ENCODE measurements around the gene SF3B3.
A peak's percentile ranks its signal among the peaks of the same experiment; 100 is the strongest.
"Not testable (repeated sequence)": the region's sequence is repeated elsewhere in the genome, so short reads cannot be mapped to it uniquely, and the experiment has no call there.

SF3B3 gene

DNA sequence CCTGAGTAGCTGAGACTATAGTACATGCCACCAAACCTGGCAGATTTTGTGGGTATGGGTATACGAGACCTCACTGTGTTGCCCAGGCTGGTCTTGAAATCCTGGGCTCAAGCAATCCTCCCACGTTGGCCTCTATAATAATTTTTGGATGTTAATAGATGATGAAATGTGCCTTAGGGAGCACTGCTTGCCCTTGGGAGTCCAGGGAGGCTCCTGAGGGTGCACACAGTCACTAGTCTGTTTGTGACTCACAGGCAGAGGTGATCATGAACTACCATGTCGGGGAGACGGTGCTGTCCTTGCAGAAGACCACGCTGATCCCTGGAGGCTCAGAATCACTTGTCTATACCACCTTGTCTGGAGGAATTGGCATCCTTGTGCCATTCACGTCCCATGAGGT is 46.1 kb downstream of the SF3B3 start:
- DNase-seq, result no peak

DNA sequence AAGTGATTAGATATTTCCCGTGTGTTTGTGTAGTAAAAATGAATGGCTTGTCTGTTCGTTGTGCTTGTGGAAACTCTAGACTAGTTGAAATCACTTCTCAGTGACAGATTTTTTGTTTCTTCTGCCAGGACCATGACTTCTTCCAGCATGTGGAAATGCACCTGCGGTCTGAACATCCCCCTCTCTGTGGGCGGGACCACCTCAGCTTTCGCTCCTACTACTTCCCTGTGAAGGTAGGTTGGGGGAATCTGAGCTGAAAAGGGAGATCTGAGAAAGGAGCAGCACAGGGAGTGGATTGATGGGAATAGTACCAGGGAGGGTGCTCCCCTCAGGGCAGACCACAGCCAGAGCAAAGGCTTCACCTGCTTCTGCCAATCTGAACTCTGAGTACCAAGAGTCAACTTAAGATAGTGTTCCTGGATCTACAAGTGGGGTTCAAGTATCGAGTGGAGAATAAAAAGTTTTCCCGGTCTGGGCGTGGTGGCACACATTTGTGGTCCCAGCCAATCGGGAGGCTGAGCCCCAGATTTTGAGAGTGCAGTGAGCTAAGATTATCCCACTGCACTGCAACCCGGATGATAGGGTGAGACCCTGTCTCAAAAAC is 47.5 kb downstream of the SF3B3 start:
- DNase-seq, result no peak

DNA sequence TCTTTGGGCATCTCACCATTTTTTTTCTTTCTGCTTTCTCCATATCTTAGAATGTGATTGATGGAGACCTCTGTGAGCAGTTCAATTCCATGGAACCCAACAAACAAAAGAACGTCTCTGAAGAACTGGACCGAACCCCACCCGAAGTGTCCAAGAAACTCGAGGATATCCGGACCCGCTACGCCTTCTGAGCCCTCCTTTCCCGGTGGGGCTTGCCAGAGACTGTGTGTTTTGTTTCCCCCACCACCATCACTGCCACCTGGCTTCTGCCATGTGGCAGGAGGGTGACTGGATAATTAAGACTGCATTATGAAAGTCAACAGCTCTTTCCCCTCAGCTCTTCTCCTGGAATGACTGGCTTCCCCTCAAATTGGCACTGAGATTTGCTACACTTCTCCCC is 48.0 kb downstream of the SF3B3 start:
- no peak for DNase-seq

DNA sequence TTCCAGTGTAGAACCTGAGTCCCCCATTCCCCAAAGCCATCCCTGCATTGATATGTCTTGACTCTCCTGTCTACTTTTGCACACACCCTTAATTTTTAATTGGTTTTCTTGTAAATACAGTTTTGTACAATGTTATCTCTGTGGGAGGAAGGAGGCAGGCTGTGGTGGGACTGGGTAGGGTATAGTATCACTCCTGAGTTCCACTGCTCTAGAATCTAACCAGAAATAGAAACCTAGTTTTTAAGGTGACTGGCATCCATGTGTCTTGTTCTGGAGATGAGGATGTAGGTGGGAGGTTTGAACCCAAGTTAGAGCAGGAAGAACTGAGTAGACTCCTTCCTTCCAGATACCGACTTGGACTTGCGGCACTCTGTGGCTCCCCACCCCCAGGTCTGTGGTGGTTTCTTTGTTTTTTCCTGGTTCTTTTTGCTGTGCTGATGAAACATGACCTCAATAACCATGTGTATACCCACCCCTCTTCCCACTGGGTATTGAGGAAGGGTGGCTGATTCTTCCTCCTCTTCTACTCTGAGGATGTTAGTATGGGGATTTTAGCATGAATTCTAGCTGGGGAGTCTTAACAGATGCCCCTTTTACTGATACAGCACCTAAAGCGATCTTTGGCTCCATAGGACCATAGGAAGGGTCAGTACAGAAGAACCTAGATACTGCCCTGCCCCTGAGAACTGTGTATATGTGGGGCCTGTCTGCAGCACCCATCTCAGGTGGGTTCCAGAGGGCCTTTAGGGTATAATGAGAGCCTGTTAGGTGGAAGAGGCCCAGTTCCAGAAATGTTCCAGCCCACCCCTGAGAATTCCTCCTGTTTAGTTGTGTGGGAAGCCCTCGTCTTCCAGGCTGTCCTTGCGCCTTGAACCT is 48.7 kb downstream of the SF3B3 start:
- no peak for DNase-seq

DNA sequence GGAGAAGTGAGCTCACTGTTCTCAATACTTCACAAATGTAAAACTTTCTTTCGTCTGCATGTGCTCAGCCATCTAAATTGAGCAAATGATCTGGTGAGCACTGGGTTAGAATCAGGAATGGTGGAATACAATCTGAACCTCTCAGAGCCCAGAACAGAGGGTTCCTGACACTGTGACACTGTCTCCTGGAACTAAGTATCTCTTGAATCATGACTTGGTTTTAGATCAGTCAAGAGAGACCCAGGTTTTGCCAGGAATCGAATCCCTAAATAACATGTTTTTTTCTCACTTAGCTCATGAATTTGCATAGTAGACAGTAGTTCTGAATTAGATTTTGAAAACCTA is 49.3 kb downstream of the SF3B3 start:
- no peak for DNase-seq

DNA sequence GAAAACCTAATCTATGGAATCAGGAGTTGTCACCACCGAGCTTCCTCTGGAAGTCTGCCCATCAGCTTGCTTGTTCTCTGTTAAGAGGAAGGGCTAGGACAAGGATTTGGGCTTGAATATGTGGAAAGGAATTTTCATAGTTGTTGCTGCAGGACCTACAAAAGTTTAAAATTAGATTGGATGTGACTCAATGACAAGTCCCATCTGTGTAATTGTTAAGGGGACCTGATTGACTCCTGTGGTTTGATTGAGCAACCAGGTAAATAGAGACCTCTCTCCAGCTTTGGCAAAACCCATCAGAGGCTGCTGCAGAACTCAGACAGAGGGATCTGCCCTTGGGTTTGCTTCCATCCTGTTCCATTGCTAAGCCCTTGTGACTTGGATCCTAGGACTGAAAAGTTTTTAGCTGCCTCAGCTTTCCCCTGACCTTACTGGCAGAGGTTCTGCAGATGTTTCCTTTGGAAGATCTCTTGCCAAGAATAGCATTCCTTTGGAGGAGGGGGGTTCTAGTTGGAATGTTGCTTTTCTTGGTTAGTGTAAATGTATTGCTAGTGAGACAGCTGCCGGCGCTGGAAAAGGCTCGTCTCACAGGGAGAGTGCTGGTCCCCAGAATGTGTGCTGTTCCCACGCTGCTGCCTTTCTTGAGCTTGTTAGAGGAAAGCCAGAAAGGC is 50.0 kb downstream of the SF3B3 start:
- peak; percentile 68 for DNase-seq

DNA sequence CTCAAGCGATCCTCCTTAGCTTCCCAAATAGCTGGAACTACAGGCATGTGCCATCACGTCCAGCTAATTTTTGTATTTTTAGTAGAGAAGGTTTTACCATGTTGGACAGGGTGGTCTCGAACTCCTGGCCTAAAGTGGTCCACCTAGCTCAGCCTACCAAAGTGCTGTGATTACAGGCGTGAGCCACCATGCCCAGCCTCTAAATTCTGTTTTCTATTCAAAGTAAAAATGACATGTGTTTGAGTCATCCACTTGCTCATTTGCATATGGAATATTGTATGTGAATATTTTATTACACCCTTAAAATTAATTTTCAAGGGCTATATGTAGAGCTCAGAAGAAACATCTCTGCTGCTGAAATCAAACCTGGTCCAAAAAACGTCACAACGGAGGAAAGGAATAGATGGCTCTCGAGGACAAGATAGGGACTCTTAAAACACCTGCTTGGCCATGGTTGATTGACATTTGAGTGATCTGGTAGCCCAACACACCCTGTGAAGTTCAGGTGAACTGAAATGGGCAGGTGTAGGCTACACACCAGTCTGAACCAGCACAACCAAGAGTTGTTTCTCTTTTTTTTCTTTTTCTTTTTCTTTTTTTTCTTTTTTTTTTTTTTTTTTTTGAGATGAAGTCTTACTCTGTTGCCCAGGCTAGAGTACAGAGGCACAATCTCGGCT is 51.1 kb downstream of the SF3B3 start:
- DNase-seq, result no peak

DNA sequence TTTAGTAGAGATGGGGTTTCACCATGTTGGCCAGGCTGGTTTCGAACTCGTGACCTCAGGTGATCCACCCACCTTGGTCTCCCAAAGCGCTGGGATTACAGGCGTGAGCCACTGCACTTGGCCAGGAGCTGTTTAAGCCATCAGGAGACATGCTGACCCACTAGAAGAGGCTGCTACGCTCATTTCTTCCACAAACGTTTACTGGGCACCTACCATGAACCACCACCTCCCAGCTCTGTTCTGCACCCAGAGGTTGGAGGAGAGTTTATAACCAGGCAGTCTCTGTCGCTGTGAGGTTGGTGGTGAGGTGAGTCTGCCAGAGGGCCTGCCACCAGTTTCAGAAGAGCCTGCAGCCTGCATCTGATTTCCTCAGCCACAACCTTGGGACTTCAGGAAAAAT is 51.8 kb downstream of the SF3B3 start:
- no peak for DNase-seq

DNA sequence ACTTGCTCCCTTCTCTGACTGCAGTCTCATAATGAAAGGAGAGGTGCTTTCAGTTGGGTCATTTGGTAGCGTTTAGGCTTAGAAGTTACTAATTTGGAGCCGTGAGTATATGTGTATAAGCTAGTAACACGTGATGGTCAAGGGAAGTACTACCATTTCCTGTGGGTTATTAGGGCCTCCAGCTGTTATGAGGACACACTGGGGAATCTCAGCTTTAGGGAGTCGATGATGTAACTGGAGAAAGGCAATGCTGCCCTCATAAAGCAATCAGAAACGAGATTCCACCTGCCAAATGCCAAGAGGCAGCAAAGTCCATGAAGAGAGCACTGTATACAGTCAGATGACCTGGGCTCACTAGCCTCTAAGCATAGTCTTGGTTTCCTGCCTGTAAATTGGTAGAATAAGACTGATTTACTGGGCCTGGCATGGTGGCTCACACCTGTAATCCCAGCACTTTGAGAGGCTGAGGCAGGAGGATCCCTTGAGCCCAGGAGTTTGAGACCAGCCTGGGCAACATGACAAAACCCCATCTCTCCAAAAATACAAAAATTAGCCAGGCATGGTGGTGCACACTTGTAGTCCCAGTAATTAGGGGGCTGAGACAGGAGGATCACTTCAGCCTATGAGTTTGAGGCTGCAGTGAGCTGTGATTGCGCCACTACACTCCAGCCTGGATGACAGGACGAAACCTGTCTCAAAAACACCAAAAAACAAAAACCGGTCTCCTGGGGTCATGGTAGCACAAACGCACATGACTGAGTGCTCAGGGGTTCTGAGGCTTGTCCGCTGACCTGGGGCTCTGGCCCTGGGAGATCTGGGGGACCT is 53.0 kb downstream of the SF3B3 start:
- DNase-seq, result peak; percentile 43

DNA sequence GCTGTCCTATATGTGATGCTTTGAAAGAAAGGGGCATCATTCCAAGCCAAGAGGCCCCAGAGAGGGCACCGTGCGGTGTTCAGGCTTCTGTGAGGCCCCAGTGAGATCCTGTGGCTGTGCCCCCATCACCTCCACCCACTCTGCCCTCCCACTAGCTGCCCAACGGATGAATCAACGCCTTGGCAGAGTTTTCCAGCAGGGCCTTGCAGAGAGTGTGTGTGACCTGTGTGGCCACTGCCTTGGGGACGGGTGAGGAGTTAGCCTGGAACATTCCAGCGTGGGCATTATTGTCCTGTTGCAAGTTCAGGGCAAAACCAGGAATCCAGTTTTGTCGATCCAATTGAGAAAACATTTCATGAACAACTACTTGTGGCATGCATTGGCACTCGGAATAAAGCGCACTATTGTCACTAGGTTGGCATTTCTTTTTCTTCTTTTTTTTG is 53.7 kb downstream of the SF3B3 start:
- DNase-seq, result peak; percentile 17

DNA sequence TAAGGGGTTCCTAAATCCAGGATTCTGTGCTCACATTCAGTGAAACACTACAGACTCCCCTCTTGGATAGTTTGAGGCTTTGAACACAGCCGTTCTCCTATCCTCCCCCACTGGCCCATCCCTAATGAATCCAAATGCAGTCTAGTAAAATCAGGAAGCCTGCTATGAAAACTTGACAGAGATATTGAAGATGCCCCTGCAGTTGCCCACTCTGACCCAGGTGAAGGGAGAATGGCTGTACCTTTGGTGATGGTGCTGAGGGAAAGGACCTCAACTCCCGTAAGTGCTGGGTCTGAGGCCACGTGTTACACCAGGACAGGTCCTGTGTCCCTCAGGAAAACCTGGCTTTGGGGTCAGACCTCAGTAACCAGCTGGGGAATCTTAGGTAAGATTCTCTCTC is 54.4 kb downstream of the SF3B3 start:
- DNase-seq, result no peak

DNA sequence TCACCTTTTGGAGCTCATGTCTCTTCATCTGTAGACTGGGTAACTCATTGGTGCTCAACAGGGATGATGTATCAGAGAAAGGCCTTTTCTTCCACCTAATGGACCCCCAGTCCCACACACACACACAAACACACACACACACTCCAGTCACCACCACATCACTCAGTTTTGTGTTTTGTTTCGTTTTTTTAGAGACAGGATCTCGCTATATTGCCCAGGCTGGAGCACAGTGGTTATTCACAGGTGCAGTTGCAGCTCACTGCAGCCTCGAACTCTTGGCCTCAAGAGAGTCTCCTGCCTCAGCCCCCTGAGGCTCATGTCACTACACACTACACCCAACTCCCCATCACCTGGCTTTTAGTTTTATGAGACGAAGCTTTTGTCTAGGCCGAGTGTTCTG is 55.6 kb downstream of the SF3B3 start:
- DNase-seq, result no peak

DNA sequence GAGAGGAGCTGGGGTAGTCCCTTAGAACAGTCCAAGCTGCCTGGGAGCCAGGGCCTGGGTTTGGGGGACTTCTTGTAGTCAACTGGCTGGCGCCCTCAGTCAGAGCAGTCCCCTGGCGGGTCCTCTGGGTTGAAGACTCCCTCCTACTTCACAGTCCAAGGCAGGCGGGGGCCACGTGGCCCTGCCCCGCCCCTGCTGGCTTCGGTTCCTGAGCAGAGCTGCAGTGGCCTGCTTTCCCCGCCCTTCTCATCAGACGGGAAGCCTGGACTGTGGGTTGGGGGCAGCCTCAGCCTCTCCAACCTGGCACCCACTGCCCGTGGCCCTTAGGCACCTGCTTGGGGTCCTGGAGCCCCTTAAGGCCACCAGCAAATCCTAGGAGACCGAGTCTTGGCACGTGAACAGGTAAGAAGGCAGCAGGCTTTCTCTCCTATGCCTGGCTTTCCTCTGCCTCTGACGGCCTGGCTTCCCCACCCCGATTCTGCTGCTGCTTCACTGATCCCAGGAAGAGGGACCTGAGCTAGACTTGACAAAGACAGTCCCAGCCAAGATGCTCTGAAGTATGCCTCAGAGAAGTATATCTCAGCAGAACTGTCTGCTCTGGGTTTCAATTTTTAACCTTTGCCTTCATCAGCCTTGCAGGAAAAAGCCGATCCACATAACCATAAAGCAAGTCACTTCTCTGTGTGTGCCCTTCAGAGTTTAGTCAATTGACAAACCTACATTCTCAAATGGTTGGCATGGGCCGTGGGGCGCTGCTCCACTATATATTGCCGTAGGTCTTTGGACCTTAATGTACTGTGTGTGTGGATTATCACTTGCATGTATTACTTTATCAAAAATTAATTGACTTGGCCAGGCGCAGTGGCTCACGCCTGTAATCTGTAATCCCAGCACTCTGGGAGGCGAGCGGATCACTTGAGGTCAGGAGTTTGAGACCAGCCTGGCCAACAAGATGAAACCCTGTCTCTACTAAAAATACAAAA is 56.3 kb downstream of the SF3B3 start:
- DNase-seq, result no peak

DNA sequence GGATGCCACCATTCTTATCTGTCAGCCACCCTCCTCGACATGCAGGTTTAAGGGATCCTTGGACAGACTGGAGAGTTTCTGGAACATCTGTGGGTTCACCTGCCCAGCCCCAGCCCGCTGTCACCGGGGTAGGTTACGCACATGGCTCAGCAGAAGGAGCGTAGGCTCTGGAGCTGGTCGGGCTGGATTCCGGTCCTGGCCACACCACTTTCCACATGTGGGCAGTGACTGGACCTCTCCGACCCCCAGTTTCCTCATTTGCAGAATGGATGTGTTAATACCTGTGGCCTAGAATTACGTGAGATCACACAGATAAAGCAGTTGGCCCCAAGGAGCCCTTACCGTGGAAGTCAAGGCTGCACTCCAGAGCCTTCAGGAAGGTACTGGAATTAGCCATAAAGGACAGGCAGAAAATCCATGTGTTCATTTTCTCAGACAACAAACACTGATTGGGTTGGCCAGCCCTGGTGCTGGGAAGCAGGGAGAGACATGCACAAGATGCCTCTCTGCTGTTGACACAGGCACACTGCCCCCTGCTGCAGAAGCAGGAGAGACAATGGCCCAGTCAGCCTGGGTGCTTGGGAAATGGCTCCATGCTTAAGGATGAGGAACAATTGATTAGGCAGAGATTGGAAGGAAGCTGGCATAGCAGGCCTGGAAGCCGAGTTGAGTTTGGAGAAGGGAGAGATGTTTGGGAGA is 58.8 kb downstream of the SF3B3 start:
- DNase-seq, result no peak

DNA sequence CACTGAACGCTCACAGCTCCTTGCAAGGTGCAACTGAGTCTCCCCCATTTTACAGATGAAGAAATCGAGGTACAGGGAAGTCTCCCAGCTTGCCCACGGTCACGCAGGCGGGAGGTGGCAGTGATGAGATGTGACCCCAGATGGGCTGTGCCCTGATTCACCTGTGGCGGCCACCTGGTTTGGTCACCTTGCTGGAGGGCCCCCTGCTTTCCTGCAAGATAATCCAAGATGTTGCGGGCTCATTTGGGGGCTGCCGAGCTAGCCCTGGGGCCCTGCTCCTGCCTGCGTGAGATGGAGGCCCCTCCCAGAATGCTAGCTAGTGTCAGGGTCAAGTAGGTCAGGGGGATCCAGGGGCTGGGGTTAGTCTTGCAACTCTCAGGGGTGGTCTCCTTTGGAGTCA is 63.1 kb downstream of the SF3B3 start:
- DNase-seq, result no peak

DNA sequence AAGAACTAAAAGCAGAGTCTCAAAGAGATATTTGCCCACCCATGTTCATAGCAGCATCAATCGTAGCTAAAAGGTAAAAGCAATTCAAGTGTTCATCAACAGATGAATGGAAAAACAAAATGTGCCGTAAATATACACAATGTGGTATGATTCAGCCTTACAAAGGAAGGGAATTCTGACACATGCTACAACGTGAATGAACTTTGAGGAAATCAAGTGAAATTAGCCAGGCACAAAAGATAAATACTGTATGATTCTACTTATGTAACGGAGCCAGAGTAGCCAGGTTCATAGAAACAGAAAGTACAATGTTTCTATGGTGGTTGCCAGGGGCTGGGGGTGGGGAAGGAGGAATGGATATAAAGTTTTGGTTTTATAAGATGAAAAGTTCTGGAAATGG is 64.9 kb downstream of the SF3B3 start:
- DNase-seq, result no peak

DNA sequence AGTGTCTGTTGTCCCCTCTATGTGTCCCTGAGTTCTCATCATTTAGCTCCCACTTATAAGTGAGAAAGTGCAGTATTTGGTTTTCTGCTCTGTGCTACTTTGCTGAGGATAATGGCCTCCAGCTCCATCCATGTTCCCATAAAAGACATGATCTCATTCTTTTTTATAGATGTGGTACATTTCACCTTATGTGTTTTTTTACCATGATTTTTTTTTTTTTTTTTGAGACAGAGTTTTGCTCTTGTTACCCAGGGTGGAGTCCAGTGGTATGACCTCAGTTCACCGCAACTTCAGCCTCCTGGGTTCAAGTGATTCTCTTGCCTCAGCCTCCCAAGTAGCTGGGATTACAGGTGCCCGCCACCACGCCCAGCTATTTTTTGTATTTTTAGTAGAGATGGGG is 65.8 kb downstream of the SF3B3 start:
- DNase-seq, result not testable (repeated sequence)

DNA sequence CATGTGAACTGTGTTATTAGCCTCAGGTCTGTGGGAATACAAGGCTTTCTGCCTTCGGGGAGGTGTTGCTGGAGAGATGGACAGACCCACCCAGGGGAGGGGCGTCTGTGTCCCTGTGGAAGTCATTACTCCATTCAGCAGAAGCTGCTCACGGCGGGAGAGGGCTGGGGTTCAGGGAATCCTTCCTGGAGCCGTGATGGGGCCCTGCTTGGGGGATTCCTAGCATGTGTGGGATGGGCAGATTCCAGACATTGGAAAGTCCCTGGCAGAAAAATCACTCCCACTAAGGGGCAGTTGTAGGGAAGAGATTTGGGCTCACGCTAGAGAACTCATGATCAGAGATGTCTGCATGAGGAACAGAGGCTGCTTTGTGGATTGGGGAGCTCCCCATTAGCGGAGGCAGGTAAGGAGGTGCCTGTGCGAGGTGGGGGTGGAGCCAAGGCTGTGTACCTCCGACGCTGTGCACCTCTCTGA is 66.4 kb downstream of the SF3B3 start:
- peak; percentile 67 for DNase-seq

DNA sequence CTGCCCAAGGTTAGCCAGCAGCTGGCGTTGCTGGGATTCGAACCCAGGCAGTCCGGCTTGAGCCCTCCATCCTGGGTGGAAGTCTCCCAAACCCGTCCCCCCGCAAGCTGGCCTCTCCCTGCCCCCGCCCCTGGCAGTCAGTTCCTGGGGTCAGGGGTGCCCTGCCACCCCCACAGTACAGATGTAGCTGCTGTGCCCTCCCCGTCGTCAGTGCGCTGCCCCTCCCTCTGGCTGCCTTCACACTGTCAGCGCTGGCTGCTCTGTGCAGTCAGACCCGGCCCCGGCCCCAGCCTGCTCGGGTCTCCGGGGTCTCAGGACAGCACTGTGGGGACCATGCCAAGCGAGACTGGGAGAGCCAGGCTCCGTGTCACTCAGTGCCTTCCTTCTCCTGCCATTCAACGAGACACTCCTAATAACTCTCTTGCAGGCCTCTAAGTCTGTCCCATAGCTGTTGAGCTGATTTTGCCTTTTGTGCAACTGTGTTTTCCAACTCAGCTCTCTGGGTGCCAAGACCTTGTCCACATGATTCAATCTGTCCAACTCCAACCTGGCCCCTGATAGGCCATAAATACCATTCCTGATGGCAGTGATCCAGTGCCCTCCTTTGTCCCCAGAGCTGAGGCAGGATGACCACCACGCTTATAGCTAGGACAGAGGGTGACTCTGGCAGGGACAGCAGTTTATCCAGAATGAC is 67.3 kb downstream of the SF3B3 start:
- DNase-seq, result no peak

DNA sequence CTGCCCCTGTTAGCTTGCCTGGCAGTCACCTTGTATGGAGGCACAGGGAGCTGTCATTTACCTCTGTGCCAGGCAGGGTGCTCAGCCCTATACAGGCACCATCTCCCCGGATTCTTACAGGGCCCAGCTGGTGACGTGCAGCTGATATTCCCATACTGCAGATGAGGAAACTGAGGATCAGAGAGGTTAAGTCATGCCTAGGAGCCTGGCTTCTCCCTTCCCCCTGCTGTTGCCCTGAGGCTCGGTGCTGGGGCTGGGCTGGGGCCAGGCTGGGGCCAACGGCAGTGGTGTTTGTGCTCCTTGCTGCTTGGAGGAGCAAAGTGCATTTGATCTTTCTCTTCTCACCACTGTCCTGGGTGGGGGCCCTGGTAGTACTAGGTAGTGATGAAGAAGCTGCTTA is 68.0 kb downstream of the SF3B3 start:
- DNase-seq, result no peak
